Urinary bladder (tissue), 4 donors: Measurements from ENCODE around the gene PAPOLA. TPM values are rescaled to one million over a fixed set of nuclear protein-coding genes. Genes with fewer than 3 reads are reported as not detected.
A peak's percentile ranks its signal among the peaks of the same experiment; 100 is the strongest.
"Not testable (repeated sequence)": the region's sequence is repeated elsewhere in the genome, so short reads cannot be mapped to it uniquely, and the experiment has no call there.

Experiments
- DNase-seq: peaks from one replicate; pipeline ENCODE4 v3.0.0-alpha.2; 2015; ENCODE audit errors: extremely low spot score
- H3K27ac ChIP-seq: one replicate; pipeline ENCODE4 v1.5.1; 2013; ENCODE audit warnings: low read depth, mild to moderate bottlenecking, moderate library complexity
- H3K36me3 ChIP-seq: one replicate; pipeline ENCODE4 v1.6.1; 2013; ENCODE audit warnings: mild to moderate bottlenecking, moderate library complexity; ENCODE audit not compliant: insufficient read depth
- H3K4me1 ChIP-seq: one replicate; pipeline ENCODE4 v1.6.1; 2013; ENCODE audit warnings: mild to moderate bottlenecking, moderate library complexity; ENCODE audit not compliant: insufficient read depth
- H3K4me3 ChIP-seq: one replicate; pipeline ENCODE4 v1.5.1; 2013; ENCODE audit warnings: low read depth, low read length
- WGBS: extraction: QIAGEN DNeasy Blood & Tissue Kit; methylation state at CpG from one replicate; pipeline ENCODE4 v1.1.7; 2013; 5-methylcytosine and 5-hydroxymethylcytosine counted together
- polyA plus RNA-seq: library from polyadenylated mRNA; stranded (reverse); fragments of 200-250 nt; gene quantifications from one replicate; pipeline ENCODE4 v1.2.3, GENCODE V29; 2013
- total RNA-seq: library from RNA; depleted of rRNA; stranded (reverse); fragments of >200 nt; gene quantifications from one replicate; pipeline ENCODE4 v1.2.3, GENCODE V29; 2014
- donor health status: healthy with polysubstance abuse.
- donor health status: healthy.

The PAPOLA gene
- total RNA-seq: 327 TPM
- polyA plus RNA-seq: 70.6 TPM

DNA sequence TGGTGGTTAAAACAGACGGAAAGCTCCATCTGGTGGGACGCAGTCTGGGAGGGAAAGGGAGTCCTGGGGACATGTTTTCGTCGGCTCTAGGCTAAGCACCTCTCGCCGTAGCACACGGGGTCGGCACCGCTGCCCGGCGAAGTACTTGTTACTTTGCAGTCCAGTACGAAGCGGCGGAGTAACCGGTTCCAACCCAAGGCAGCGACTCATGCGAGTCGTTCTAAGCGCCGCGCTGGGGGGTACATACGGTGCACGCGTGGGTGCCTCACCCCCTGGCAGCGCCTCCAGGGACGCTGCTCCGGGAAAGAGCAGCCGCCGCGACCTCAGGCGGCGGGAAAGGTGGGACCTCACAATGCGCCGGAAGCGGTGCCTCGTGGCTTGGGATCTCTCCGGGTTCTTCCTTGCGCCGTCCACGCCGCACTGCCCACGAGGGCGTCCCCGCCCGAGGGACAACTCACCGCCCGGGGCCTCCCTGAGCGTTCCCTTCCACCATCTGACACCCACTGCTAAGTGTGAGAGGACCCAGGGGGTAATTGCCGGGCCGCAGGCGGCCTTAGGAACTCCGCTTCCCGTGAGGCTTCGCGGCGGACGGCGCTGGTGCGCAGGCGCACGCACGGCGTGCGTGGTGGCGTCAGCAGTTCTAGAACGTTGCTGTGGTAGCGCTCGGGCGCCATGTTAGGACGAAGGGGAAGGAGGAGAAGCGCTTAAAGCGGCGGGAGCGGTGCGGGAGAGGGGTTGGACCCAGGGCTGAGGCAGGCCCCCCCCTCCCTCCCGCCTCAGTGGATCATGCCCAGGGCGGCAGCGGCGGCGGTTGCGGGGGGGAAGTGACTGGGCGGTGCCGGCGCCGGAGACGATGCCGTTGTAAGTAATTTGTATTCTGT lies at the start of gene PAPOLA:
Gene PAPOLA, plus strand, starts transcription at position 643 of the 881 bp plus-strand sequence. Its CDS starts 211 bp downstream, at position 854.
- WGBS: under 1% methylated on average over 87 of the region's 87 CpGs
- peak; percentile 86 for DNase-seq
- peak within 1 kb of the TSS; percentile 95 for H3K27ac ChIP-seq
- H3K36me3 ChIP-seq: no peaks in the 10 kb centered on the region
- no peaks in the 10 kb centered on the region for H3K4me1 ChIP-seq
- H3K4me3 ChIP-seq: peak within 1 kb of the TSS; percentile 85

DNA sequence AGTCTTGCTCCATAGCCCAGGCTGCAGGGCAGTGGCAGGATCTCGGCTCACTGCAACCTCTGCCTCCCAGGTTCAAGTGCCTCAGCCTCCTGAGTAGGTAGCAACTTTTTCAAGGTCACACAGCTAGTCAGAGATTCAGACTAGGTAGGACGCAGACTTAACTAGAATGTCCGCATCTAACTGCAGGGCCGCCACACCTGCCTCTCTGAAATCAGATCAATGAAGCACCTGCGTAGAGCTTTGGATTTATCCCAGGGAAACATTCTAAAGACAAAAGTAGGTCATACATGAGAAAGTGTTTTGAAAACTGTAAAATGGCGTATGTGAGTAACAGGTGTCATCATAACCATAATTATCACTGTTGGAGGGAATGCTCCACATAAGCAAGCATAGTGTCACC lies 49.5 kb upstream of the PAPOLA start:
- H3K27ac ChIP-seq: no peak overlapping the region
- no peaks in the 10 kb centered on the region for H3K4me1 ChIP-seq
- no peaks in the 10 kb centered on the region for H3K36me3 ChIP-seq
- DNase-seq: no peak
- no peak overlapping the region for H3K4me3 ChIP-seq
- WGBS: 90% methylated on average over 6 of the region's 6 CpGs

DNA sequence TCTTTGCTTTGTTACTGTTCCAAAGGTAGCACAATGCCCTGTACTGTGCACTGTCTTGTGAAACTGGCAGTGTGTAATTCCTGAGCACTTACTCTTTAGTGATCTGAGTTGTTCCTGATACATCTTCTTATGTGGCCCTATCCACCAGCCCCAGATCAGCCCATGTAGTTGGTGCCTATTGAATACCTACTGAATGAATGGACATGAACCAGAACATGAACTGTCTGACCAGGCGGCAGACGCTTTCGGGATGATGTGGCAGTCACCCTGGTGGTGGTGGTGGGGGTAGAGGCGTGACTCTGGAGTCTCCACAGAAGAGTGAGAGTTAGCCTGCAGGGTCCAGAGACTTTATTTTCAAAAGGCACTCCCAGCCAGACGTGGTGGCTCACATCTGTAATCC lies 46.6 kb upstream of the PAPOLA start:
- 76% methylated on average over 5 of the region's 5 CpGs for WGBS

DNA sequence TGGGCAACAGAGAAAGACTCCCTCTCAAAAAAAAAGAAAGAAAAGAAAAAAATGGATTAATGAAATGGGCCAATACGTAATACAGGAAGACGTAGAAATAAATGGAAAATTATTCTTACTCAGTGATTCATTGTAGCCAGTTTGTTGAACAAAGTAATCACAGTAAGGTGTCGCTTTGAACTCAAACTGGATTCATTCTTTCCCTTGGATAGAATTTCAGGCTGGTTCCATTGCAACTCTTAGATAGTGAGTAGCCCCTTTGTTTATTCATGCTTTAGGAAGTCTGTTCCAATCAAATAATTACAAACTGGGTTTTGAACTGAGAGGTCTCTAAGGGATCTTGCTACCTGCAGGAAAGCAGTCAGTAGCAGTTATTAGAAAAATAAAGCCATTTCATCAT lies 42.3 kb upstream of the PAPOLA start:
- DNase-seq: no peak
- Histone ChIP-seq H3K4me3 (no peak overlapping the region), H3K36me3 (no peaks in the 10 kb centered on the region), H3K27ac (no peak overlapping the region), H3K4me1 (no peaks in the 10 kb centered on the region)
- WGBS: 88% methylated on average over 3 of the region's 3 CpGs

More for the DNA sequence above, 46.6 kb upstream of the PAPOLA start:
- Histone ChIP-seq H3K4me3 (no peak overlapping the region), H3K27ac (no peak overlapping the region), H3K36me3 (no peaks in the 10 kb centered on the region), H3K4me1 (no peaks in the 10 kb centered on the region)
- no peak for DNase-seq

DNA sequence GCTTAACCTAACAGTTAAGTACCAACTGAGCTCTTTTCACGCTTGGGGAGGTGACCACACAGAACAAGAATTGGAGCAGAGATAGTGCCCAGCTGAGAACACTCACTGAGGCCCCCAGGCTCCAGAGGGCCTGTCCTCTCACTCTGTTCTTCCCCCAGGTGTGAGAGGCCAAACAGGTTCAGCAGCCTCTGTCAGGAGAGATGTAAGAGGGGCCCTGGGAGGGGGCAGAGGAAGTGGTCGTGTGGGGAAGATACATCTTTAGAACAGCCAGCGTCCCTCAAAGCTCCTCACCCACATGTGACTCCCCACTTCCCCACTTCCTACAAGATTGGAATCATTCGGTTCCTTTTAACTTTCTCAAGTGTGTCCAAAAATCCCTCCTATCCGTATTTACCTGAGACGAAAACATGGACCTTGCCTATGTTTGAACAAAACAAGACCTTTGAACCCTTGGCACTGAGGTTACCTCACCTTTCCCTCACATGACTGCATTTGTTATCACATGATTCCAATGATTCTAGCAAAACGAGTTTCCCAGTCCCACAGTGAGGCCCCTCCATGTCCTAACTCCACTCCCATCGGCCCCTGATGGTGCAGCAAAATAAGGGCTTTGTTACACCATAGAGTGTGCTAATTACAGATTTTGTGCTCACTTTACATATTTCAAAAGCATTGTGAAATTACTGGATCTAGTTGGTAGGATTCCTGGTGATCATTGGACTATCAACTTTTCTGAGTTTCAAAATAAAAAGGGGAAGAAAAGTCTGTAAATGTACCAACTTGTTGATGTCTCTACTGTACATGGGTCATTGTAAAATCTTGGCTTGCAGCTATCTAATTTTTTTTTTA lies 40.0 kb upstream of the PAPOLA start:
- H3K4me1 ChIP-seq: no peaks in the 10 kb centered on the region
- no peak overlapping the region for H3K27ac ChIP-seq
- H3K4me3 ChIP-seq: no peak overlapping the region
- WGBS: 61% methylated on average over 8 of the region's 8 CpGs
- no peak for DNase-seq
- no peaks in the 10 kb centered on the region for H3K36me3 ChIP-seq

DNA sequence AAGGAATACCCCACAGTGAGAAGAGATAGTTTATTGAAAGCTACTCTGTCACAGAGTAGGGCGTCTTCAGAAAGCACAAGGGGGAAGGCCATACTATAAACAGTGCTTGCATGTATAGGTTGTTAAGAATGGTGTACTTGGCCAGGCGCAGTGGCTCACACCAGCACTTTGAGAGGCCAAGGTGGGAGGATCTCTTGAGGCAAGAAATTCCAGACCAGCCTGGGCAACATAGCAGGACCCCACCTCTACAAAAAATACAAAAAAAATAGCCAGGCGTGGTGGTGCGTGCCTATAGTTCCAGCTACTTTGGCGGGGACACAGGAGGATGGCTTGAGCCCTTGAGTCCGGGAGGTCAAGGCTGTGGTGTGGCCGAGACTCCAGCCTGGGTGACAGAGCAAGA lies 38.0 kb upstream of the PAPOLA start:
- Histone ChIP-seq H3K27ac (no peak overlapping the region), H3K36me3 (no peaks in the 10 kb centered on the region), H3K4me3 (no peak overlapping the region), H3K4me1 (no peaks in the 10 kb centered on the region)
- DNase-seq: no peak
- 77% methylated on average over 7 of the region's 7 CpGs for WGBS

DNA sequence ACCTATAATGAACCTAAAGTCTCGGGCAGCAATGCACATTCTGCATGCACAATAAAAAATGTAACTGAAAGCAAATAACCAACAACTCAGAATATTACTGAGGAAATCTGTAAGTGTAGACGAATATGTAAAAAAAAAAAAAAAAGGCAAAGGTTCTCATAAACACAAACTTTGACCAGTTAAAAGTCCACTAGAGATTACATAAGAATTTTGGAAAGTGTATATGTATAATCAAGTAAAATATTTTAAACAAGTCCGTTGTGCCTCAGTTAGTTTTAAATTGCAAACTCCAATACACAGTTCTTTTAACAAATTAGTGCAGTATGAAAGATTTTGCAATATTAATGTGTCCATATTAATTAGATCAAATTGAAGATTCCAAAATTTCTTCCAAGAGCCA lies 35.3 kb upstream of the PAPOLA start:
- Histone ChIP-seq H3K4me3 (no peak overlapping the region), H3K36me3 (no peaks in the 10 kb centered on the region), H3K4me1 (no peaks in the 10 kb centered on the region), H3K27ac (no peak overlapping the region)
- DNase-seq: no peak
- WGBS: 77% methylated on average over 3 of the region's 3 CpGs

DNA sequence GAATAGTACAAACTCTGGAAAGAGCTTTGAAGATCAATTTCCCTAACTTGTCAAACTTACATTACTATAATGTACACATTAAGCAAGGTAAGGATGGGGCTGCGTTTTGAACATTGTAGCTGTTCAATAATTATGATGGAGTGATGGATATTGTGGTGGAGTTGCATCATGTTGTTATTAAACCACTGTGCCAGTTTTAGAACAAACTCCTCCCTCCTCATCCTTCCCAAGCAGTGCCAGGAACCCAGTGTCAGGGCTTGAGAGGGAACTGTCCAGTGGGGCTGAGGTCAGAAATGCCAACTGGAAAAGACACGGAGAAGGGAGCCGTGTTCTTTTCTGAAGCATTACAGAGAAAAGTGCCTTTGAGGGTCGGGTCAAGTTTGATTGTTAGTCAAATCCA lies 31.9 kb upstream of the PAPOLA start:
- no peaks in the 10 kb centered on the region for H3K4me1 ChIP-seq
- no peak overlapping the region for H3K4me3 ChIP-seq
- no peak for DNase-seq
- no peaks in the 10 kb centered on the region for H3K36me3 ChIP-seq
- no peak overlapping the region for H3K27ac ChIP-seq
- 57% methylated on average over 4 of the region's 4 CpGs for WGBS

DNA sequence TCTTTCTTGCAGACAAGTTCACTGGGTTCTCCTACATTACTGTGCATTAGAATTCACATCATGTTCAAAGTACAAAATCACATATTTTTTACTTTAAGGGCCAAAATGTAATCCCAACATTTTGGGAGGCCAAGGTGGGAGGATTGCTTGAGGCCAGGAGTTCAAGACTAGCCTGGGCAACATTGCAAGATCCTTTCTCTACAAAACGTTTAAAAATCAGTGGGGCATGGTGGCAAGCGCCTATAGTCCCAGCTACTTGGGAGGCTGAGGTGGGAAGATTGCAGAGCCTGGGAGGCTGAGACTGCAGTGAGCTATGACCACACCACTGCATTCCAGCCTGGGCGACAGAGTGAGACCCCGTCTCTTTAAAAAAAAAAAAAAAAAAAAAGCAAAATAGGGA lies 31.2 kb upstream of the PAPOLA start:
- 95% methylated on average over 4 of the region's 4 CpGs for WGBS
- H3K4me3 ChIP-seq, DNase-seq, H3K27ac ChIP-seq, H3K4me1 ChIP-seq, H3K36me3 ChIP-seq: not testable (repeated sequence)

DNA sequence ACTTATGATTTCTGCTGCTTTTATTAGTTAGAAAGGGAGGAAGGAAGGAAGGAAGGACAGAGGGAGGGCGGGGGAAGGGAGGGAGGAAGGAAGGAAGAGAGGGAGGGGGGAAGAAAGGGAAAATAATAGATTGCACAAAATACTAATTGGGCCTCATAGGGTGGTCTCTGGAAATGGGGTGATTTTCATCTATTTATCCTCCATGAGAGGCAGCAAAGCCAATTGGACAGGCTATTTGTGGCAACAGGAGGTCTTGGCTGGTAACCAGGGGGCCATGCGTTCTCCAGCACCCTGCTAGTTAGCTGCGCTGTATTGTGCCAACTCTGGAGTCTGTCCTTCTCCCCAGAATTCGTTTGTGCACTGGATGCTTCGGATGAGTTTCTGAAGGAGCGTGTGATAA lies 24.1 kb upstream of the PAPOLA start:
- H3K36me3 ChIP-seq: no peaks in the 10 kb centered on the region
- H3K27ac ChIP-seq: no peak overlapping the region
- WGBS: 72% methylated on average over 6 of the region's 6 CpGs
- no peak overlapping the region for H3K4me3 ChIP-seq
- no peaks in the 10 kb centered on the region for H3K4me1 ChIP-seq
- DNase-seq: no peak

DNA sequence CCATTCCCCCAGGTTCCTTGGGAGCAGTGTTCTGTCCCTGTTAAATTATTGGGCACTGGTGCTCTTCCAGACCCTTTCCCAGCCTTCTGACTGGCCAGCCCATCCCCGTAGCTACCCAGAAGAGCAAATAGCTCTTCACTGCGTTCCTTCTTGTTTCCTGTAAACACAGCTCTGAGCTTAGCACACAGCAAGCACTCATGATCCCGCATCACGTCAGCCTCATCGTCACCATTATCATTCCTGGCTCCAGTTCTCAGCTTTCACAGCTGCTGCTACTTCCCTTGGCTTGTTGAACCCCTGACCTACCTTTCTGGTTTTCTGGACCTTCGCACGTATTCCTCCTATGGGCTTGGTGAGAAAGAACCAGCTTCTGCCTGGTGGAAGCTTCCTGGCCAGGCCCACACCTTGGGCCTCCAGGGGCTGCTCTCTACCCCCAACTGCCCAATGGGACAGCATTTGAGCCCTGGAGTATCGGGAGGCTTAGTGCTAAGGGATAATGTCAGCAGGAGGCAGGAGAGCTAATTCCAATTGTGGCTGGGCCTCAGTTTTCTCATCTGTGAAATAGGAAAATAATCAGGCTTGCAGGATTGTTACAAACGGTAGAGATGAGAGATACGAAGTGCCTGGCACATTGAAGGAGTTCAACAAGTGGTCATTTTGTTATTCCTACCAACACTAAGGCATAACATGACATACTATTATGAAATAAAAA lies 22.6 kb upstream of the PAPOLA start:
- no peak overlapping the region for H3K4me3 ChIP-seq
- 68% methylated on average over 10 of the region's 10 CpGs for WGBS
- H3K27ac ChIP-seq: no peak overlapping the region
- DNase-seq: no peak
- H3K4me1 ChIP-seq: no peaks in the 10 kb centered on the region
- H3K36me3 ChIP-seq: no peaks in the 10 kb centered on the region

DNA sequence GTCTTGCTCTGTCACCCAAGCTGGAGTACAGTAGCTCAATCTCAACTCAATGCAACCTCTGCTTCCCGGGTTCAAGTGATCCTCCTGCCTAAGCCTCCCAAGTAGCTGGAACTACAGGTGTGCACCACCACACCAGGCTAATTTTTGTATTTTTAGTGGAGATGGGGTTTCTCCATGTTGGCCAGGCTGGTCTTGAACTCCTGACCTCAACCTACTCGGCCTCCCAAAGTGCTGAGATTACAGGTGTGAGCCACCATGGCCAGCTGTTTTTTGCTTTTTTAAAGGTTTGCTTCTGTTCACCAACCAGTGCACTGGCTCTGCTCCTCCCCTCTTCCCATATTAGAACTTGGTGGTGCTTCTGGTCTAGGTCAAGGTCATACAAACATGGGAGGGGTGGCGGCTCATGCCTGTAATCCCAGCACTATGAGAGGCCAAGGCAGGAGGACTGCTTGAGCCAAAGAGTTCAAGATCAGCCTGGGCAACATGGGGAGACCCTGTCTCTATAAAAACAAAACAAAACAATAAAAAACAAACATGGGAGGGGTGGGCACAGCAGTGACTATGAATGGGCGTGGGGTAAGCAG lies 20.4 kb upstream of the PAPOLA start:
- H3K36me3 ChIP-seq: no peaks in the 10 kb centered on the region
- no peak overlapping the region for H3K27ac ChIP-seq
- H3K4me3 ChIP-seq: no peak overlapping the region
- no peaks in the 10 kb centered on the region for H3K4me1 ChIP-seq
- no peak for DNase-seq
- 64% methylated on average over 4 of the region's 4 CpGs for WGBS

DNA sequence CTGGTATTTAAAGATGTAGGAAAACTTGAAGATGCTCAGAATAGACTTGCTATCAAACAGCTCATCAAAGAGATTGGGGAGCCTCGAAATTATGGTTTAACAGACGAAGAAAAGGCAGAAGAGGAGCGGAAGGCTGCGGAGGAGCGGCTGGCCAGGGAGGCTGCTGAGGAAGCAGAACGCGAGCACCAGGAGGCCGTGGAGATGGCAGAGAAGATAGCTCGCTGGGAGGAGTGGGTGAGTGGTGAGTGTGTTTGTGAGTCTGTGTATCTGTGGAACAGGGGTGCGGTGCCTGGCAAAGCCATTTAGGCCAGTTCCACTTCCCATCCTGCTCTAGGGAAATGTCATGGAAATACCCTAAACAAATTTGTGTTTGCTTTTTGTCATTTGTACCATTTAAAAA lies 19.2 kb upstream of the PAPOLA start:
- H3K27ac ChIP-seq: no peak overlapping the region
- no peaks in the 10 kb centered on the region for H3K4me1 ChIP-seq
- 77% methylated on average over 10 of the region's 10 CpGs for WGBS
- DNase-seq: no peak
- H3K4me3 ChIP-seq: no peak overlapping the region
- no peaks in the 10 kb centered on the region for H3K36me3 ChIP-seq
